GM10248 (cell line): ENCODE measurements around the gene PKHD1.
"Not testable (repeated sequence)": the region's sequence is repeated elsewhere in the genome, so short reads cannot be mapped to it uniquely, and the experiment has no call there.

Experiments used
- CTCF ChIA-PET: fragments of 300-600 bp; sonication (Branson Sonifier 250); formaldehyde crosslinking; extraction: SDS; loops from one replicate; lab custom pipeline; 2021; ENCODE audit warnings: antibody characterized with exemption; lab: Yijun Ruan, JAX
- POLR2A ChIA-PET: fragments of 350-650 bp; sonication (Branson Sonifier 250); formaldehyde crosslinking; extraction: SDS; loops from one replicate; lab custom pipeline; 2020; ENCODE audit warnings: antibody characterized with exemption; lab: Yijun Ruan, JAX
- DNase-seq: peaks from one replicate; pipeline ENCODE4 v3.0.0; 2012; ENCODE audit errors: extremely low spot score
- TF ChIP-seq, protein P1 (sequence below): IDR thresholded peaks from 2 replicates; pipeline ENCODE4 v1.5.1; 2012; ENCODE audit warnings: mild to moderate bottlenecking, low read depth; ENCODE audit errors: extremely low read depth, missing control alignments, control extremely low read depth

Gene PKHD1

DNA sequence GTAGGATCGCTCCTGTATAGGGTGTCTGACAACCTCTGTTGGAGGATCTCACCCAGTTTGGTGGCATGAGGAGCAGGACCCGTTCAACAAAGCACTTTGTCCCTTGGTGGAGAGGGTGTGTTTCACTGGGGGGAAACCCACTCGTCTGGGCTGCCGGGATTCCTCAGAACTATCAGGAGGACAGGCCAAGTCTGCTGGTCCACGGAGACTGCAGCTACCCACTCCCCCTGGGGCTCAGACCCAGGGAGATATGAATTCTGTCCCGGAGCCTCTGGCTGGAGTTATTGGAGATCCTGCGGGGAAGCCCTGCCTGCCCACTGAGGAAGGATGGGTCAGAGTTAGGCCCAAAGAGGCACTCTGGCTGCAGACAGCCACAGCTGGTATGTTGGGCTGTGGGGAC is 233.1 kb downstream of the PKHD1 start:
- ChIA-PET POLR2A (no interaction called here), CTCF (interaction anchor here (0.6 to 3.5 kb wide), 22 partner anchors 9 to 196 kb away, joined by 3 to 69 read pairs (median 5); no protein-coding TSS in a partner anchor)
- no peak for DNase-seq
- TF ChIP-seq, protein P1, sequence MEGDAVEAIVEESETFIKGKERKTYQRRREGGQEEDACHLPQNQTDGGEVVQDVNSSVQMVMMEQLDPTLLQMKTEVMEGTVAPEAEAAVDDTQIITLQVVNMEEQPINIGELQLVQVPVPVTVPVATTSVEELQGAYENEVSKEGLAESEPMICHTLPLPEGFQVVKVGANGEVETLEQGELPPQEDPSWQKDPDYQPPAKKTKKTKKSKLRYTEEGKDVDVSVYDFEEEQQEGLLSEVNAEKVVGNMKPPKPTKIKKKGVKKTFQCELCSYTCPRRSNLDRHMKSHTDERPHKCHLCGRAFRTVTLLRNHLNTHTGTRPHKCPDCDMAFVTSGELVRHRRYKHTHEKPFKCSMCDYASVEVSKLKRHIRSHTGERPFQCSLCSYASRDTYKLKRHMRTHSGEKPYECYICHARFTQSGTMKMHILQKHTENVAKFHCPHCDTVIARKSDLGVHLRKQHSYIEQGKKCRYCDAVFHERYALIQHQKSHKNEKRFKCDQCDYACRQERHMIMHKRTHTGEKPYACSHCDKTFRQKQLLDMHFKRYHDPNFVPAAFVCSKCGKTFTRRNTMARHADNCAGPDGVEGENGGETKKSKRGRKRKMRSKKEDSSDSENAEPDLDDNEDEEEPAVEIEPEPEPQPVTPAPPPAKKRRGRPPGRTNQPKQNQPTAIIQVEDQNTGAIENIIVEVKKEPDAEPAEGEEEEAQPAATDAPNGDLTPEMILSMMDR = no peak

DNA sequence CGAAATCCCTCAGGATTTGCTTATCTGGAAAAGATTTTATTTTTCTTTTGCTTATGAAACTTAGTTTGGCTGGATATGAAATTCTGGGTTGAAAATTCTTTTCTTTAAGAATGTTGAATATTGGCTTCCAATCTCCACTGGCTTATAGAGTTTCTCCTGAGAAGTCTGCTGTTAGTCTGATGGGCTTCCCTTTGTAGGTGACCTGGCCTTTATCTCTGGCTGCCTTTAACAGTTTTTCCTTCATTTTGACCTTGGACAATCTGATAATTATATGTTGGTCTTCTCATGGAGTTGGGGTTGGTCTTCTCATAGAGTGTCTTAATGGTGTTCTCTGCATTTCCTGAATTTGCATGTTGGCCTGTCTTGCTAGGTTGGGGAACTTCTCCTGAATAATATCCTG is 234.3 kb downstream of the PKHD1 start:
- DNase-seq, POLR2A ChIA-PET: not testable (repeated sequence)
- CTCF ChIA-PET = interaction anchor here (2.4 to 3.5 kb wide), 3 partner anchors 10 to 109 kb away, joined by 7 to 69 read pairs (median 19); no protein-coding TSS in a partner anchor

DNA sequence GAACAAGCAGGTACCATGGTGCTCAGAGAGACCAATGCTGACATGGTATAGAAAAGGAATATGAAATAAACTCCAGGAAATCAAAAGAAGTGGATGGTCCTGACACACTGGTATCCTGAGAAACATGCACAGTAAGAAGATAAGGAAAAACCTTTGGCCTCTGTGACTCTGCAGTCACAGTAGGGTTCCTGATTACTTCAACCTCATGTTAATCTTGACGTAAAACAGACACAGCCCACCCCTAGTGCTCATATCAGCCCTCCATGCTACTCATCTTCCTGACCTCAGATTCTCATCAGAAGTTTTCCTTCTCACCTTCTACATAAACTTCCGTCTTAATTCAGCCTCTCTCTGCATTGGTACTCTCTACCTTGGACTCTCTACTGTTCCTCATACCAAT is 240.9 kb downstream of the PKHD1 start:
- CTCF ChIA-PET = no interaction called here
- DNase-seq = no peak
- TF ChIP-seq, protein P1 = no peak
- POLR2A ChIA-PET = no interaction called here

DNA sequence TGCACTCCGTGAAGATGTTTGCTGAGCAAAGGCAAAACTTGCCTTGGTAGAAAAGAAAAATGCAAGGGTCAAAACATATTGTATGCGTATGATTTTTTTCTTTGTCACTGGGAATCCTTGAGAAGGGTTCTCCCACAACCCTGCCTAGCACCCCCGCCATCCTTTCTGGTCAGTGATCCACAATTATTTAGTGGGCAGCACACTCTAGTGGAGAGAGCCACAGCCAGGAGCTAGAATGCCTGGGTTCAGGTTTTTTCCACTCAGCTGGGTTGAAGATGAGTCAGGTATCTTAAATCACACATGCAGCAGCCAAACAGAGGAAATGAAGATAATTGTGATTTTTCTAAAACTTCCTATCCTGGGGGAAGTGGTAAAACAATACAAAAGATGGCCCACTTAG is 243.1 kb downstream of the PKHD1 start:
- ChIA-PET CTCF (interaction anchor here (1.0 to 2.3 kb wide), 6 partner anchors 11 to 241 kb away, joined by 3 to 9 read pairs (median 4); no protein-coding TSS in a partner anchor), POLR2A (no interaction called here)
- DNase-seq = no peak
- TF ChIP-seq, protein P1 = peak; percentile 15

DNA sequence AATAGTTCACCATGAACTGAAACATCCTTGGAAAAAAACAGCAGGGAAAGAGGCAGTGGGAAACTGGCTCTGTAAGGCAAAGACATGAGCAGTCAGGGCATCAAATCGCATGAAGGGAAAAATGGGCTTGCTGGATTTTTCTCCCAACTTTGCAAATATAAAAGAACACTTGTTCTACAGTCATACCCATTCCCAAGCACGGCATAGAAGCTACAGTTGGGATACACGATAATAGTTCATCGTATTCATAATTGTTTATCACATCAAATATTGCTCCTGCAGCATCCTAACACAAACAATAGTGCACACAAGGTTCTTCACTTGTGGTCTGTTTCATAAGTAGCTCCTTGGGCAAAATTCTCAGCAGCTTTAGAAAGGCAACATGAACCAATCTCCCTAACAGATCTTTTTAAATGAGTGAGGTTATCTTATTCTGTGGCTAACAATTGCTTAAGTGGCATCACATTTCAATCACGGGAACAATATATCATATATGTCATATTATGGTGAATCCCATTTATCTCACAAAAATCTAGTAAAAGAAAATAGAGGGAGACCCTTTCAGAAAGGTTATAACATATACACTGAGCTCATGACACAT is 243.9 kb downstream of the PKHD1 start:
- ChIA-PET POLR2A (no interaction called here), CTCF (interaction anchor here (1.2 to 2.3 kb wide), 6 partner anchors 10 to 240 kb away, joined by 3 to 9 read pairs (median 5); no protein-coding TSS in a partner anchor)
- no peak for DNase-seq
- TF ChIP-seq, protein P1 = no peak

DNA sequence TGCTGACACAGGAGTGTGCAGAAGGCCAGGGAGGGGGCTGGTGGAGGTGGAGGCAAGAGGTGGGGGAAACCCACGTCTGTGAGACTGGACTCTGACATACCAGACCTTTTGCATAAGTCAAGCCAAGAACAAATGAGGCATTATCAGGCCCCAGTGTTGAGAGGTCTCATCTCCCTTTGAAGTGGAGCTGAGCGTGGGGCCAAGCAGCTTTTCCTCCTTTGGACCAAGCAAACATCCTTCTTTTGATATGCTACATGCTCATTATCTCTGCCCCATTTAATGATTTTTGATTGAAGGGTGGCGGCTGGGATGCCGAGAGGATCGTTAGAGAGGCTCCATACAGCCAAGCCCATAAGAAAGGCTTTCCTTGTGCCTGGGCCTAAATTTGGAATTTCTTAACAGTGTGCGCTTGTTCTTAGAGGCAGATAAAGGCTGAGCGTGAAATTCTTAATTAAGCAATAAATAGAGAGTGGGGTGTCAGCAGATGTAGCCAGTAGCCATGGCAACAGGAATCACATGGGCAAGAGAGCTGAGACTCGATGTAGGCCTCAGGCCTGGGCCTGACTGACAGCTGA is 244.5 kb downstream of the PKHD1 start:
- CTCF ChIA-PET = interaction anchor here (1.6 to 2.3 kb wide), 4 partner anchors 11 to 117 kb away, joined by 3 to 9 read pairs (median 8); no protein-coding TSS in a partner anchor
- TF ChIP-seq, protein P1 = no peak
- no peak for DNase-seq
- POLR2A ChIA-PET = no interaction called here
